ENCODE measurements around the gene TTF1.
"Not testable (repeated sequence)": the region's sequence is repeated elsewhere in the genome, so short reads cannot be mapped to it uniquely, and the experiment has no call there.

The TTF1 gene

DNA sequence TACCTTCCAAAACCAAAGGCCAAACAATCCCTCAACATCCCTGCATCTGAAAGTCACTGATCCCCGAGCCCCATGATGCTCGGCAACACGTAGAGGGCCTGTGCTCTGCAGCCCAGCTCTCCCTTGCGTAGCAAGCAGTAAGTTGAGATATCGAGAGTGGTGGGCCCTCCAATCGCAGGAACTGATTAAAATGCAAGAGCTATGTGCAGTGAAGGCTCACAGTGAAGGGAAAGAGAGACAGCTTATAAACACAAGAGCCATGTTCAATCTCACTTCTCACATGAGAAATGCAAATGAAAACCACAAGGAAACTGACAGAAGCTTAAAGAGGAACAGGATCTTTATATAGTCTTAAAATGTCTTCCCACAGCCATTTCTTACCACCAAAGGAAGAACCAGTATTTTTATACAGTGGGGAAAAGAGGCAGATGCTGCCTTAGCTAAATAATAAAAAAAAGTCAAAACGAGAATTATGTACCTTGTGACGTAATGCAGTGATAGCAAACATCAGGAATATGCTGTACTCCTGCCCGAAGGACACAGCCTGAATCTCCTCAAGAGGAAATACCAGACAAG lies 24.6 kb downstream of the TTF1 start:
- TF ChIP-seq, protein P1, sequence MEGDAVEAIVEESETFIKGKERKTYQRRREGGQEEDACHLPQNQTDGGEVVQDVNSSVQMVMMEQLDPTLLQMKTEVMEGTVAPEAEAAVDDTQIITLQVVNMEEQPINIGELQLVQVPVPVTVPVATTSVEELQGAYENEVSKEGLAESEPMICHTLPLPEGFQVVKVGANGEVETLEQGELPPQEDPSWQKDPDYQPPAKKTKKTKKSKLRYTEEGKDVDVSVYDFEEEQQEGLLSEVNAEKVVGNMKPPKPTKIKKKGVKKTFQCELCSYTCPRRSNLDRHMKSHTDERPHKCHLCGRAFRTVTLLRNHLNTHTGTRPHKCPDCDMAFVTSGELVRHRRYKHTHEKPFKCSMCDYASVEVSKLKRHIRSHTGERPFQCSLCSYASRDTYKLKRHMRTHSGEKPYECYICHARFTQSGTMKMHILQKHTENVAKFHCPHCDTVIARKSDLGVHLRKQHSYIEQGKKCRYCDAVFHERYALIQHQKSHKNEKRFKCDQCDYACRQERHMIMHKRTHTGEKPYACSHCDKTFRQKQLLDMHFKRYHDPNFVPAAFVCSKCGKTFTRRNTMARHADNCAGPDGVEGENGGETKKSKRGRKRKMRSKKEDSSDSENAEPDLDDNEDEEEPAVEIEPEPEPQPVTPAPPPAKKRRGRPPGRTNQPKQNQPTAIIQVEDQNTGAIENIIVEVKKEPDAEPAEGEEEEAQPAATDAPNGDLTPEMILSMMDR (IDR thresholded peaks at IDR 0.05; ENCODE audit: low read depth, low read length): no peak
- DNase-seq (ENCODE audit: low read depth): peak; percentile 28
- no peak overlapping the region for H3K4me3 ChIP-seq (ENCODE audit: low read depth, low read length)

DNA sequence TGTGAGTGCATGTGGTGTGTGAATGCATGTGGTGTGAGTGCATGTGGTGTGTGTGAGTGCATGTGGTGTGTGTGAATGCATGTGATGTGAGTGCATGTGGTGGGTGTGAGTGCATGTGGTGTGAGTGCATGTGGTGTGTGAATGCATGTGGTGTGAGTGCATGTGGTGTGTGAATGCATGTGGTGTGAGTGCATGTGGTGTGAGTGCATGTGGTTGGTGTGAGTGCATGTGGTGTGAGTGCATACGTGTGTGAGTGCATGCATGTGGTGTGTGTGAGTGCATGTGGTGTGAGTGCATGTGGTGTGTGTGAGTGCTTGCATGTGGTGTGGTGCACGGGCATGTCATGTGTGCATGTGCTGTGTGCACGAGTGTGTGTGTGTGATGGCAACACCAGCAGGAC lies 28.2 kb downstream of the TTF1 start:
- not testable (repeated sequence) for DNase-seq (ENCODE audit: low read depth); H3K4me3 ChIP-seq (ENCODE audit: low read depth, low read length)

DNA sequence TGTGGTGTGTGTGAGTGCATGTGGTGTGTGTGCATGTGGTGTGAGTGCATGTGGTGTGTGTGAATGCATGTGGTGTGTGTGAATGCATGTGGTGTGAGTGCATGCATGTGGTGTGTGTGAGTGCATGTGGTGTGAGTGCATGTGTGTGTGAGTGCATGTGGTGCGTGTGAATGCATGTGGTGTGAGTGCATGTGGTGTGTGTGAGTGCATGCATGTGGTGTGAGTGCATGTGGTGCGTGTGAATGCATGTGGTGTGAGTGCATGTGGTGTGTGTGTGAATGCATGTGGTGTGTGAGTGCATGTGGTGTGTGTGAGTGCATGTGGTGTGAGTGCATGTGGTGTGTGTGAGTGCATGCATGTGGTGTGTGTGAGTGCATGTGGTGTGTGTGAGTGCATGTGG lies 28.9 kb downstream of the TTF1 start:
- H3K4me3 ChIP-seq (ENCODE audit: low read depth, low read length); DNase-seq (ENCODE audit: low read depth): not testable (repeated sequence)

DNA sequence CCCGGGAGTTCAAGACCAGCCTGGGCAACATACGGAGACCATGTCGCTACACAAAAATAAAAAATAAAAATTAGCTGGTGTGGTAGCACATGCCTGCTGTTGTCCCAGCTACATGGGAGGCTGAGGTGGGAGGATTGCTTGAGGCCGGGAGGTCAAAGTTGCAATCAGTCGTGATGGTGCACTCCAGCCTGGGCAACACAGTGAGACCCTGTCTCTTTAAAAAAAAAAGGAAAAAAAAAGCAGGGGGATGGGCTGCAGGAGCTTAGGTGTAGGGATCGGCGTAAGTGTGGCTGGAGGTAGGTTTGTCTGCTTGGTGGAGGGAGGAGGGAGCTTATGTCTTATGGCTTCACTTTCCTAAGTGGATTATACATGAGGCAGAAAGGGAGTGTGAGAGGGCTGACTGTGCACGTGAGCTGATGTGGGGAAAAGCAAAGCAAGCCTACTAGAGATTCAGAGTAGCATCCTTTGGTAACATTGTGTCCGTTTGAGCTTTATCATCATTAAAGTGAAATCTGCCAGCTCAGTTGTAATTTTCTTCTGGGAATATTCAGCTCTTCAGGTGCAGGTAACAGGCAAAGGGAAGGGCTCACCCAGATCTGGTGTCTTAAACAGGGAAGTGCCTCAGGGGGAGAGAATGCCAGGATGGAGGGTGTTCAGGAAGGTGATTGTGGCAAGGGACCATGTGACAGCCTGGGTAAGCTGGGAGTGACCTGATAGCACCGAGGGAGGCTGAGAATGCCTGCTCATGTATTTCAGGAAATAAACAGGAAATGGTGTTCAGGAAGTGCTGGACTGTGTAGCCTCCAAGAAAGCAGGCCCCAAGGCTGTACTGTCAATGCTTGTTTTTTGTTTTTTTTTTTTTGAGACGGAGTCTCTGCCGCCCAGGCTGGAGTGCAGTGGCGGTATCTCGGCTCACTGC lies 34.2 kb downstream of the TTF1 start:
- TF ChIP-seq, protein P1 (IDR thresholded peaks at IDR 0.05; ENCODE audit: low read depth, low read length): no peak
- TF ChIP-seq, protein P2, sequence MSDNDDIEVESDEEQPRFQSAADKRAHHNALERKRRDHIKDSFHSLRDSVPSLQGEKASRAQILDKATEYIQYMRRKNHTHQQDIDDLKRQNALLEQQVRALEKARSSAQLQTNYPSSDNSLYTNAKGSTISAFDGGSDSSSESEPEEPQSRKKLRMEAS (IDR thresholded peaks at IDR 0.05; ENCODE audit: low read depth, low read length): 0 out of 2 replicates have a peak, but pooled peaks have one; percentile 20
- peak; percentile 40 for DNase-seq (ENCODE audit: low read depth)
- H3K4me3 ChIP-seq (ENCODE audit: low read depth, low read length): no peak overlapping the region

DNA sequence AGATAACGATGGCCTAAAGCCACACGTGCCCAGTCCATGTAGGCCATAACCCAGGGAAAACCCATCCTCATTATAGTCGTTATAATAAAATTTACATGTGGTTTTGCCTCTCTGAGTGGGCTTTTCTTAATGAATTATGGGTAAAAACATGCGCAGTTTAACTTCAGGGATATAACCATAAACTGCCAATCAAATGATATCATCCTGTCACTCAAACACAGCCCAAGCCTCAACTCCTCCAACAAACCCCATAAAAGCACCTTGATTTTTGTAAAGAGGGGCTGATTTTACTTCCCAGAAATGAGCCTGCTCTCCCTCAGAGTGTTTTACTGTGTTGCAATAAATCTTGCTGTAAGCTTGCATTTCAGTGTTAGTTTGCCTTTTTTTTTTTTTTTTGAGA lies 36.0 kb downstream of the TTF1 start:
- DNase-seq (ENCODE audit: low read depth): no peak
- H3K4me3 ChIP-seq (ENCODE audit: low read depth, low read length): no peak overlapping the region
- TF ChIP-seq, protein P2 (IDR thresholded peaks at IDR 0.05; ENCODE audit: low read depth, low read length): no peak
- TF ChIP-seq, protein P1 (IDR thresholded peaks at IDR 0.05; ENCODE audit: low read depth, low read length): no peak
- TF ChIP-seq POLR2A (IDR thresholded peaks at IDR 0.05; ENCODE audit: extremely low read depth, insufficient read length) (no peak), MYC (IDR thresholded peaks at IDR 0.05; ENCODE audit: low read depth, low read length) (no peak)

DNA sequence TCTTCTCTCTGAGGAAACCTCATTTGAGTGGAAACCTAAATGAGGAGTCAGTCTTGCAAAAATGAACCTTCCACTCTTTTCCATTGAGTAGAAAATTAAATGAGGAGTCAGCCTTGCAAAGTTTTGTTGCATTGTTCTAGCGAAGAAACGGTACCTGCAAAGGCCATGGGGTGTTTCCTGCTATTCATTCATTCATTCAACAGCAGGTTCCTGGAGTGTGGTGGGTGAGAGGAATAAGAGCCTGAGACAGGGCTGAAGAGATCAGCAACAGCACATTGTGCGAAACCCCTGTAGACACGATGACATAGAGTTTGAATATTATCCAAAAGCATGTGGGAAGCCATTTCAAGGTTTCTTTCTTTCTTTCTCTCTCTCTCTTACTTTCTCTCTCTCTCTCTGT lies 37.2 kb downstream of the TTF1 start:
- DNase-seq (ENCODE audit: low read depth): no peak
- no peak overlapping the region for H3K4me3 ChIP-seq (ENCODE audit: low read depth, low read length)
- TF ChIP-seq MYC (IDR thresholded peaks at IDR 0.05; ENCODE audit: low read depth, low read length) (no peak), POLR2A (IDR thresholded peaks at IDR 0.05; ENCODE audit: extremely low read depth, insufficient read length) (no peak)
- TF ChIP-seq, protein P1 (IDR thresholded peaks at IDR 0.05; ENCODE audit: low read depth, low read length): no peak
- TF ChIP-seq, protein P2 (IDR thresholded peaks at IDR 0.05; ENCODE audit: low read depth, low read length): no peak

DNA sequence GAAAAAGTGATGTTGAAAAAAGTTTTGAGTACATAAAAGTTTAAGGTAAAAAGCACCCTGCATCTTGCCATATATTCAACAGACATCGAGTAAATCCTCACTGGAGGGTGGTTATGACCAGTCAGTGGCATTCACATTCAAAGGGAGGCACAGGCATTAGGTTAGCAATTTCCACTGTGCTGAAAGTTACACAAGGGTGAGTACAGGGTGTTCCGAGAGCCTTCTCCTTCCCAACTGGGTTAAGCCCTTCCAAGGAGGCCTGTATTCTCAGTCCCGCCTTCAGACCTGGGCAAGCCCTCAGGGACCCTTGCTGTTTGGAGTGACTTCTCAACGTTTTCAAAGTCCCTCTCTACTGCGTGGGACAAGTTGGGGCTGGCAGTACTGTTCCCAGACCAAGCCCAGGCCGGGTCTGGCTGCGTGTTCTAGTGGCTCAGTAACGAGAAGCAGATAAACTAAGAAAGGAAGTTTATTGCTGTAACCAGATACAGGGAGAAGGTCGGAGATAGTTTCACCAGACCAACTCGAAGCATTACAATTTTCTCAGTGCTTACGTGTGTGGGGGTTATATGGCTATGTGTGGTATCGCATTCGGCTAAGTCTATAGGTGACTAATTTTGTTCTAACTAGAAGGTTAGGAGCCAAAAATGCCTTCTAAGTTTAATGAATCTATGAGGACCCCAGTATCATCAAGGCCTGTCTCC lies 38.9 kb downstream of the TTF1 start:
- TF ChIP-seq POLR2A (IDR thresholded peaks at IDR 0.05; ENCODE audit: extremely low read depth, insufficient read length) (no peak), MYC (IDR thresholded peaks at IDR 0.05; ENCODE audit: low read depth, low read length) (no peak)
- TF ChIP-seq, protein P2 (IDR thresholded peaks at IDR 0.05; ENCODE audit: low read depth, low read length): no peak
- TF ChIP-seq, protein P1 (IDR thresholded peaks at IDR 0.05; ENCODE audit: low read depth, low read length): no peak
- H3K4me3 ChIP-seq (ENCODE audit: low read depth, low read length): no peak overlapping the region
- DNase-seq (ENCODE audit: low read depth): no peak
